Activated CD4-positive, CD25-positive, alpha-beta regulatory T cell treated with anti-CD3 and anti-CD28 coated beads, Interleukin-2, amount 50 U/mL, for 72 hours (primary cell): ENCODE data around the gene STK25.
"Not testable (repeated sequence)": the region's sequence is repeated elsewhere in the genome, so short reads cannot be mapped to it uniquely, and the experiment has no call there.

ENCODE experiments used
- DNase-seq: peaks from one replicate; pipeline ENCODE4 v3.0.0; 2021

Gene STK25

DNA sequence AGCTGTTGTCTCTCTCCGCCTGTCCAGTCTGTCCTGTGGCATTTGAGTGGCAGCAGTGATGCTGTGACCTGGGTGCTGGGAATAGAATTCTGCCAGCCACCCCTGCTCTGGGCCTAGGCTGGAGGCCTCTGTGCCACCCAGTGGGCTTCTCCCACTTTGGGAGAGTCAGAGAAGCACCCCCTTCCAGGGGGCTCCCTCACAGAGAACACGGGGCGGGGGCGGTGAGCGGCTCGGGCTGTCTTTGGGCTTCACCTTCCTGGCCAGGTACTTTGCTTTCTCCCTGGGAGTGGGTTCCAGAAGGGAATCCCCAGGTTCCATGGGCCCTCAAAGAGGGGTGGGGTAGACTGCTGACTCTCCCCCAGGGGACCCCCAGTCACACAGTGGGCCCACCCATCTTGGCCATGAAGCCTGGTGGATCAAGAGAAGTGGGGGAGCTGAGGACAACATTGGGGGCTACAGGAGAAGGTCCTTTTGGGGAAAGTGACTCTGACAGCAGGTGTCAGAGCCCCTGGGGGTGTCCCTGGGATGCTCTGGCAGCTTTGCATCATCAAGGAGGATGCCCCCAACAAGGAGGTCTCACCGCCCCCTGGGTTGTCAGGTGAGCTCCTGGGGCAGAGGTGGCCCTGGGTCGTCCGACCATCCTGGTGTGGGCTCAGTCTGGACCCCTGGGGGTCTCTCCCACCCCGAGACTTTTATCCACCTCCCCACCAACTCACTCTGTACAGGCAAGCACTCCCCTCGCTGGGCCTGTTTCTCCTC lies 31.4 kb upstream of the STK25 start:
- no peak for DNase-seq

- DNase-seq = no peak
These were observed 30.6 kb upstream of the STK25 start for GRCh38 chr2:241538838-241539615.

DNA sequence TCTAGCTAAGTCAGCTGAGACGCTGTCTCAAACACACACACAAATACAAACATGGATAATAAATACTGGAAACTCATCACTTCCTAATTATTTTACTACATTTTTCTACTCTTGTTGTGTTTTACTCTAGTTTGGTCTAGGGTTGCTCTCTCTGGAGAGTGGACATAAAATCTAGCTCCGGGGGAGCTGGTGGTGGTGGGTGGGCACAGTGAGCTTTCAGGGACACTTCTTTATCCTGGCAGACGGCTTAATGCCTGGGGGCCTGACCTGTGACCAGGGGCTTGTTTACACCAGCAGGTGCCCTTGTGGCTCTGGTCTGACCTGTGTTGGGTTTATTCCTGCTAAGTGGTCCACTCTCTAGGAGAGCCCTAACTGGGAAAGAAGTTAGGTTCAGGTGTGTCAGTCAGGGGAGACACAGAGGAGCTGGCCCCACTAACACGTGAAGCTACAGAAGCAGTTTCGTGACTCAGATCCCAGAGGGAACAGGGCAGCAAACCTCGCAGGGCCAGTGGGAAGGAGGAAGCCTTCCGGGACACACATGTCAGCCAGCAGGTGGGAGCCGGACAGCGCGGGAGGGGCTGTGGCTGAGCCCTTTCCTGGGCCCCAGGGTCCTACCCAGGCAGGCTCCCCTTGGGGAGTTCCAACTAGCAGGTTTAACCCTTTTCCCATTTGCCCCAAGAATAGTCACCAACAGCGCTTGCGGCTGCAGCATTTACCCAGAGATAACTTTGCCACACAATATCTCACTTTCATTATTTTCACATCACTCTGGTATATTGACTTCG lies 27.7 kb upstream of the STK25 start:
- no peak for DNase-seq

GRCh38 chr2:241534701-241535375 lies 26.5 kb upstream of the STK25 start:
- no peak for DNase-seq

GRCh38 chr2:241534293-241534692 lies 25.9 kb upstream of the STK25 start:
- DNase-seq = no peak

DNA sequence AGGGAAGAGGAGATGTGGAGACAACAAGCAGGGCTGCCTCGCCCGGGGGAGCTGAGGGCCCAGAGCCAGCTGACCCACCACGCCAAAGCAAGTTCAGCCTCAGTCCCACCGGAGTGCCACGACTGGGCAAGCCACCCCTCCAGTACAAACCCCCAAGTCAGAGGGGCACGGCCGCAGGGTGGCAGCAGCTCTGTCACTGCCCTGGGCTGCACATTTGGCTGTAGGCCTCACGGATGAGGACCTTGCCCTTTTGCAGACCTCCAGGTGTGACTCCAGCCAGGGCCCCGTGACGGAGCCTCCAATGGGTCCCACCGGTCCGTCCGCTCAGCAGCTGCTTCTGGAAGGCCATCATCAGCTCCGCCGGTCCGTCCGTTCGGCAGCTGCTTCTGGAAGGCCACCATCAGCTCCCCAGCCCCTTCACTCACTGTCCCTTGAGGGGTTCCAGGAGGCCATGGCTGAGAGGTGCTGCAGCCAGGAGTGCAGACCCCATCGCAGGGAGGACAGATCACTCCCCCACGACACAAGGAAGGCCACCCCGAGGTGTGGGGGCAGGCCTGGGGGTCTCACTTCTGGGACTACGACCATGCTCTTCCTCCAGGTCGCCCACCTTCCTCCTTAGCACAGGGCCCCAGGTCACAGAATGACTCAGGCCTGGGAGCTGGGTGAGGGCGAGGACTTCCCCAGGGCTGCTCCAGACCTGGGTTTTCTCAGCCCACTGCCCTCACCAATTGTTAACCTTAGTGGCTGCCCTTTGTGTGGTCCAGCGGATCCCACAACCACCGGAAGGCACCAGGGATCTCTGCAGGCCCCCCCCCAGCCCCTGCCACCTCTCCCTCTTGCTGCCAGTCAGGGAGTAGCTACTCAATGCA lies 24.6 kb upstream of the STK25 start:
- DNase-seq = no peak

GRCh38 chr2:241532168-241532567 lies 23.8 kb upstream of the STK25 start:
- DNase-seq = no peak

DNA sequence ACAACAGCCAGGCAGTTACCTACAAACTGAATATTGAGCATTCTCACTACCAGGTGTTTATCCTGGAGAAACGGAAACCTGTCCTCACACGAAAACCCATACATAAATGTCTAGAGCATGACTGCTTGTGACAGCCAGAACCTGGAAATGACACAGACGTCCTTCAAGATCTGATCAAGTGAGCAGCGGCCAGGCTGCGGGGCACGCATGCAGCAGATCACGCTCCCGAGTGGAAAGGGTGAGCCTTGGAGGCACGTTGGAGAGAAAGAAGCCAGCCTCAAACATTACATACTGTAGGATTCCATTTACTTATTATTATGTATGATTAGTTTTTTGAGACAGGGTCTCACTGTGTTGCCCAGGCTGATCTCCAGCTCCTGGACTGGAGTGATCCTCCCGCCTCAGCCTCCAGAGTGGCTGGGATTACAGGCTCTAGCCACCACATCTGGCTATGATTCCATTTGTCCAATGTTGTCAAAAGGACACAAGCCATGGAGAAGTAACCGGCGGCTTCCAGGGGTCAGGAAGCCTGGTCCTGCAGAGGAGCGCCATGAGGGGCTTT lies 22.9 kb upstream of the STK25 start:
- DNase-seq = no peak

DNA sequence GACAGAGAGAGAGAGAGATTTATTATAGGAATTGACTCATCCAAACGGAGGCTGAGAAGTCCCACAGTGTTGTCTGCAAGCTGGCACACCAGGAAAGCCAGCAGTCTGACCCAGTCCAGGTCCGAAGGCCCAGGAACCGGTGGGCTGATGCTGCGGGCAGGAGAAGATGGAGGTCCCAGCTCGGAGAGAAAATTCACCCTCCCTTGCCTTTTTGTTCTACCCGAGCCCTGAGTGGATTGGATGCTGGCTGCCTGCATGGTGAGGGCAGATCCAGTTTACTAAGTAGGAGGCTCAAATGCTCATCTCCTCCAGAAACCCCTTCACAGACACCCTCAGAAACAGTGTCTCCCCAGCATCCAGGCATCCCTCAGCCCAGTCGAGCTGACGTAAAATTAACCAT lies 22.2 kb upstream of the STK25 start:
- no peak for DNase-seq

DNA sequence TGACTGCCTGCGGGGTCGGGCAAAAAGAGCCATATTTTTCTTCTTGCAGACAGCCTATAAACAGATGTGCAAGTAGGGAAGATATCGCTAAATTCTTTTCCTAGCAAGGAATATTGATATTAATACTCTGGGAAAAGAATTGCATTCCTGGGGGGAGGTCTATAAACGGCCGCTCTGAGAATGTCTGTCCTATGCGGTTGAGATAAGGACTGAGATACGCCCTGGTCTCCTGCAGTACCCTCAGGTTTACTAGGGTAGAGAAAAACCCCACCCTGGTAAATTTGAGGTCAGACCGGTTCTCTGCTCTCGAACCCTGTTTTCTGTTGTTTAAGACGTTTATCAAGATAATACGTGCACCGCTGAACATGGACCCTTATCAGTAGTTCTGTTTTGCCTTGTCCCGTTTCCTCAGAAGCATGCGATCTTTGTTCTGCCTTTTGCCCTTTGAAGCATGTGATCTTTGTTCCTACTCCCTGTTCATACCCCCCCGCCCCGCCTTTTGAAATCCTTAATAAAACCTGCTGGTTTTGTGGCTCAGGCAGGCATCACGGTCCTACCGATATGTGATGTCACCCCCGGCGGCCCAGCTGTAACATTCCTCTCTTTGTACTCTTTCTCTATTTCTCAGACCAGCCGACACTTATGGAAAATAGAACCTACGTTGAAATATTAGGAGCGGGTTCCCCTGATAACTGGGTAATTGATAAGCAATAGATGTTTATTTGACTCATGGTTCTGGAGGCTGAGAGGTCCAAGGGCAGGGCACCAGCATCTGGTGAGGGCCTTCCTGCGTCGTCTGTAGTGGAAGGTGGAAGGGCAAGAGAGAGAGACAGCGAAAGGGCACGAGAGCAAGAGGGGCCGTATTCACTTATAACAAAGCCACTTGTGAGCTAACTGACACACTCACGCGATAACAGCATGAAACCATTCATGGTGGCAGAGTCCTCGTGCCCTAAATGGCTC lies 17.7 kb upstream of the STK25 start:
- DNase-seq = not testable (repeated sequence)

DNA sequence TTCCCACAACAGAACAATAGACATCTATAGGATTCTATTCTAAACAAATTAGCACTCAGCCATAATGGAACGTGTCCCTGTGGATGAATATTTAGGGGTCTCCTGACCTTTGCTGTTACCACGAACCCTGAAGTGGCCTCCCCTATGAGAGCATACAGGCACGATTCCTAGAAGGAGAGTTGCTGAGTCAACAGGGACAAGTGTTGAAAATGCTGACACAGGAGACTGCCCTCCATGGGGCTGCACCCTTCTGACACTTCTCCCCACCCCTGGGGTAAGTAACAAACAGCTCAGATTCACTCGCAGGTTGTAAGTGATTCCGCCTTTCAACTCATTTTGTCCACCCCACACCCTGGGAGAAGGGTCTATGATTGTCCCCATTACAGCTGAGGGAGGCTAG lies 14.1 kb upstream of the STK25 start:
- no peak for DNase-seq

DNA sequence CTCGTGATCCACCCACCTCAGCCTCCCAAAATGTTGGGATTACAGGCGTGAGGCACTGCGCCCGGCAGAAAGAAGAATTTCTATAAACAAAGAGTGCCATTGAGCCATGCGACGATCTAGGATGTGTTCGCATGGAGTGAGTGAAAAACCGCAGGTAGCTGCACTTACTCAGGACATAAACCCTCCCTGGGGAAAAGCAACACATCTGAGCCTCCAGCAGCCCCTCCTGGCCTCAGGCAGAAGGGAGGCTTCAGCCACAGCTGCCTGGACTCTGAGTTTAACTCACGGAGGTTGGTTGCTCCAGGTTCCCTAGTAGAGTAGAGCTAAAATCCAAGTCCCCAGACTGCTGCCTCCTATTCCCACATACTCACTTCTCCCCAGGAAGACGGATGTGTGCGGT lies 11.3 kb upstream of the STK25 start:
- no peak for DNase-seq

GRCh38 chr2:241517297-241517696 lies 8.9 kb upstream of the STK25 start:
- DNase-seq = no peak

DNA sequence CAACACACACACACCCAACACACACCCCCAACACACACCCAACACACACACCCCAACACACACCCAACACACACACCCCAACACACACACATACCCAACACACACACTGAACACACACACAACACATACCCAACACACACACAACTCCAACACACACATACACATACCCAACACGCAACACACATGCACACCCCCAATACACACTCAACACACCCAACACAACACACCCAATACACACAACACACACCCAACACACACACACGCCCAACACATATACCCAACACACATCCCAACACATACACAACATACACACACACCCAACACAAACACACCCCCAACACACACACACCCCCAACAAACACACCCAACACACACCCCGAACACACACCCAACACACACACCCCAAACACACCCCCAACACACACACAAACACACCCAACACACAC lies 8.2 kb upstream of the STK25 start:
- no peak for DNase-seq

GRCh38 chr2:241514986-241515737 lies 6.8 kb upstream of the STK25 start:
- no peak for DNase-seq

- DNase-seq = no peak
These were observed 6.2 kb upstream of the STK25 start for GRCh38 chr2:241514553-241514952.

GRCh38 chr2:241511091-241511741 lies 2.8 kb upstream of the STK25 start:
- no peak for DNase-seq

DNA sequence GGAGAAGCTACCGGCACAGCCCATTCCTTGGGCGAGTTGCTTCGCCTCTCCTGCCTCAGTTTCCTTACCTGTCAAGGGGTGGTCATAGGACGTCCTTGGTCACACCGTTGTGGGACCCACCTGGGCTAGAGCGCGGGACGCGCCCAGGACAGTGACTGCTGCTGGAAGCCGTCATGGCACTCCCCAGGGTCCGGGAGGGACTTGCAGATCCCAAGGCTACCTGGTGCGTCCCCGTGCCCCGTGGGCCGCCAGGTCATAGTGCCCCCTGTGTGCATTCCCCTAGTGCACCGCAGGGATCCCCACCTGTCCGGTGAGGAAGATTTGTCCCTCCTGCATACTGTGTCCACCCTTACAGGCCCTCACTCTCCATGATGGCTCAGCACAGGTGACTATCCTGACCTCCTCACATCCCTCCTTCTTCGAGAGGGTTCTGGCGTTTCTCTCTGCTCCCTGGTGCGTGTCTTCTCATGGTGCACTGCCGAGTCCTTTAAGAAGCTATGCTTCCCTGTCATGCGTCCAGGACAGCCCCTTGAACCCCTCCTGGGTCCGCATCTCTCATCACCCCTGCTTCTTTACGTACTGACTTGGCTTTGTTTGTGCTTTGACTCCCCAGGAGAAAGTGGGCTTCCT lies 886 bp upstream of the STK25 start:
- DNase-seq = peak; percentile 37
